IMR-90 (cell line): ENCODE measurements around the gene LRRC3C. TPM values are rescaled to one million over a fixed set of nuclear protein-coding genes. Genes with fewer than 3 reads are reported as not detected.
A peak's percentile ranks its signal among the peaks of the same experiment; 100 is the strongest.

Source experiments
- ATAC-seq: fragments of 200-7000 bp; cut with Tn5 transposase; 2 replicates; pipeline ENCODE4 v1.9.1; 2020; ENCODE audit warnings: low read depth, mild to moderate bottlenecking, moderate library complexity
- BruUV-seq: library from RNA; stranded (reverse); fragments of 400-500 nt; replicated peaks from 2 replicates; lab custom pipeline; 2021; lab: Mats Ljungman, UMichigan
- CTCF ChIA-PET: fragments of 300-600 bp; formaldehyde crosslinking; extraction: SDS; loops from one replicate; lab custom pipeline; 2021; ENCODE audit warnings: antibody characterized with exemption; lab: Yijun Ruan, JAX
- POLR2A ChIA-PET: fragments of 300-600 bp; sonication (Branson Sonifier 250); formaldehyde crosslinking; loops from one replicate; lab custom pipeline; 2022; ENCODE audit warnings: antibody characterized with exemption; ENCODE audit not compliant: unreplicated experiment; lab: Charles Lee
- DNase-seq: peaks from one replicate; pipeline ENCODE4 v3.0.0; 2013
- H2AFZ ChIP-seq: replicated peaks from 2 replicates; pipeline ENCODE3; 2013; ENCODE audit warnings: low read length, mild to moderate bottlenecking; ENCODE audit not compliant: poor library complexity
- H2AK5ac ChIP-seq: 2 replicates; pipeline ENCODE4 v1.6.1; 2013; ENCODE audit warnings: low read depth, low read length, inconsistent platforms
- H2AK9ac ChIP-seq: replicated peaks from 2 replicates; pipeline ENCODE3; 2013; ENCODE audit warnings: mild to moderate bottlenecking, low read depth, low read length, moderate library complexity; ENCODE audit not compliant: poor library complexity
- H2BK120ac ChIP-seq: 2 replicates; pipeline ENCODE4 v1.6.1; 2013; ENCODE audit warnings: low read depth, low read length, inconsistent platforms
- H2BK15ac ChIP-seq: 3 replicates; pipeline ENCODE4 v1.6.1; 2013; ENCODE audit warnings: low read depth, low read length, inconsistent platforms
- H2BK20ac ChIP-seq: 2 replicates; pipeline ENCODE4 v1.6.1; 2013; ENCODE audit warnings: low read depth, mild to moderate bottlenecking, inconsistent platforms, low read length, moderate library complexity
- H2BK5ac ChIP-seq: 2 replicates; pipeline ENCODE4 v1.6.1; 2013; ENCODE audit warnings: mild to moderate bottlenecking, low read depth, low read length, inconsistent platforms; ENCODE audit not compliant: poor library complexity, severe bottlenecking
- H3K14ac ChIP-seq: replicated peaks from 2 replicates; pipeline ENCODE4 v1.6.1; 2013; ENCODE audit warnings: low read depth, low read length, inconsistent platforms
- H3K18ac ChIP-seq: 2 replicates; pipeline ENCODE4 v1.6.1; 2013; ENCODE audit warnings: low read depth, low read length, control low read depth
- H3K23ac ChIP-seq: 2 replicates; pipeline ENCODE4 v1.6.1; 2013; ENCODE audit warnings: low read depth, low read length, inconsistent platforms
- H3K27ac ChIP-seq: 2 replicates; pipeline ENCODE4 v1.5.1; 2013; ENCODE audit warnings: mild to moderate bottlenecking, control low read depth, low read length; ENCODE audit not compliant: insufficient read depth
- H3K27me3 ChIP-seq: 2 replicates; pipeline ENCODE4 v1.6.1; 2013; ENCODE audit warnings: low read length; ENCODE audit not compliant: control insufficient read depth, insufficient read depth
- H3K36me3 ChIP-seq: 2 replicates; pipeline ENCODE4 v1.6.1; 2013; ENCODE audit warnings: low read length, mixed read lengths; ENCODE audit not compliant: control insufficient read depth, insufficient read depth
- H3K4ac ChIP-seq: 2 replicates; pipeline ENCODE4 v1.6.1; 2013; ENCODE audit warnings: low read depth, low read length, inconsistent platforms
- H3K4me1 ChIP-seq: 2 replicates; pipeline ENCODE4 v1.6.1; 2013; ENCODE audit warnings: low read length, mixed read lengths; ENCODE audit not compliant: control insufficient read depth, insufficient read depth
- H3K4me2 ChIP-seq: 2 replicates; pipeline ENCODE4 v1.6.1; 2013; ENCODE audit warnings: low read depth, mild to moderate bottlenecking, control low read depth, low read length, moderate library complexity
- H3K4me3 ChIP-seq: 2 replicates; pipeline ENCODE4 v1.5.1; 2013; ENCODE audit warnings: low read depth, mild to moderate bottlenecking, control low read depth, low read length, moderate library complexity; ENCODE audit not compliant: insufficient read depth
- H3K56ac ChIP-seq: 2 replicates; pipeline ENCODE4 v1.6.1; 2013; ENCODE audit warnings: low read length, inconsistent platforms; ENCODE audit not compliant: insufficient read depth; ENCODE audit errors: extremely low read depth
- H3K79me1 ChIP-seq, 2 experiments: 2 replicates each; pipeline ENCODE4 v1.6.1; 2013; ENCODE audit warnings: low read length in 2 of 2, inconsistent platforms in 1 of 2, low read depth in 1 of 2
- H3K9ac ChIP-seq: 2 replicates; pipeline ENCODE4 v1.6.1; 2013; ENCODE audit warnings: low read depth, low read length, control low read depth
- H3K9me1 ChIP-seq: 2 replicates; pipeline ENCODE4 v1.6.1; 2013; ENCODE audit warnings: low read length, inconsistent platforms; ENCODE audit not compliant: insufficient read depth
- H3K9me3 ChIP-seq: 2 replicates; pipeline ENCODE4 v1.6.1; 2013; ENCODE audit warnings: low read length; ENCODE audit not compliant: control insufficient read depth, insufficient read depth
- H4K20me1 ChIP-seq: 2 replicates; pipeline ENCODE4 v1.6.1; 2013; ENCODE audit warnings: low read length, inconsistent platforms; ENCODE audit not compliant: insufficient read depth
- H4K5ac ChIP-seq: 2 replicates; pipeline ENCODE4 v1.6.1; 2013; ENCODE audit warnings: mild to moderate bottlenecking, low read depth, low read length, control low read depth
- H4K8ac ChIP-seq, 2 experiments: 2 replicates each; pipeline ENCODE4 v1.6.1; 2013; ENCODE audit warnings: low read depth in 2 of 2, low read length in 2 of 2, control low read depth in 1 of 2, inconsistent platforms in 1 of 2
- H4K91ac ChIP-seq: 2 replicates; pipeline ENCODE4 v1.6.1; 2013; ENCODE audit warnings: low read depth, low read length, inconsistent platforms; ENCODE audit not compliant: insufficient read depth
- BHLHE40 ChIP-seq: fragments of 150-350 bp; IDR thresholded peaks from 2 replicates; pipeline ENCODE4 v1.6.1; 2016; ENCODE audit warnings: mild to moderate bottlenecking, low read depth, low read length
- CHD1 ChIP-seq: IDR thresholded peaks from 2 replicates; pipeline ENCODE4 v1.6.1; 2012; ENCODE audit warnings: low read depth, low read length, improper control_type of control experiment
- FOS ChIP-seq: fragments of 150-350 bp; IDR thresholded peaks from 2 replicates; pipeline ENCODE4 v1.6.1; 2016; ENCODE audit warnings: low read depth, low read length
- MAFK ChIP-seq: IDR thresholded peaks from 2 replicates; pipeline ENCODE4 v1.6.1; 2012; ENCODE audit warnings: low read depth, low read length, improper control_type of control experiment
- MXI1 ChIP-seq: IDR thresholded peaks from 2 replicates; pipeline ENCODE4 v1.6.1; 2012; ENCODE audit warnings: low read depth, mild to moderate bottlenecking, low read length, moderate library complexity, borderline replicate concordance
- NFE2L2 ChIP-seq: fragments of 150-350 bp; IDR thresholded peaks from 2 replicates; pipeline ENCODE4 v1.6.1; 2016; ENCODE audit warnings: low read depth, mild to moderate bottlenecking, low read length
- RAD21 ChIP-seq: IDR thresholded peaks from 2 replicates; pipeline ENCODE4 v1.6.1; 2012; ENCODE audit warnings: low read length, improper control_type of control experiment
- RCOR1 ChIP-seq: IDR thresholded peaks from 2 replicates; pipeline ENCODE4 v1.6.1; 2012; ENCODE audit warnings: mild to moderate bottlenecking, low read length, improper control_type of control experiment; ENCODE audit not compliant: insufficient replicate concordance
- RFX5 ChIP-seq: IDR thresholded peaks from 2 replicates; pipeline ENCODE4 v1.8.0; 2012; ENCODE audit warnings: low read depth, mild to moderate bottlenecking, low read length, moderate library complexity
- WGBS, 2 experiments: methylation state at CpG; one replicate each; pipeline versions ENCODE4 v1.1.5 to v1.1.7; 2013; ENCODE audit warnings: missing lambda C conversion rate in 2 of 2; ENCODE audit not compliant: insufficient read length in 1 of 2; ENCODE audit errors: extremely low coverage in 2 of 2; 5-methylcytosine and 5-hydroxymethylcytosine counted together
- dilution Hi-C: fragments of 300-500 bp; cut with HindIII; formaldehyde crosslinking; loops from one replicate; pipeline ENCODE4 v1.14.3; 2018; ENCODE audit warnings: low sequenced_read_pairs; ENCODE audit not compliant: unreplicated experiment
- in situ Hi-C: fragments of 300-500 bp; cut with MboI; formaldehyde crosslinking; loops from 3 replicates; pipeline ENCODE4 v1.14.3; 2019; ENCODE audit warnings: low sequenced_read_pairs, inconsistent platforms, mixed read lengths
- intact Hi-C: fragments of 100-400 bp; cut with micrococcal nuclease; formaldehyde crosslinking; loops from 2 replicates; pipeline ENCODE4 v1.10.0; 2022
- polyA plus RNA-seq, 3 experiments: library from polyadenylated mRNA; depleted of rRNA; stranded (reverse); fragments of >200 nt; gene quantifications; 2 replicates each; pipeline ENCODE4 v1.2.3, GENCODE V29; 2012; ENCODE audit warnings: low replicate concordance in 1 of 3
- total RNA-seq: library from RNA; depleted of rRNA; stranded (reverse); fragments of >200 nt; gene quantifications from 2 replicates; pipeline ENCODE4 v1.2.3, GENCODE V29; 2012

LRRC3C gene
- total and polyA plus RNA-seq, 2 of the 4 experiments (the other 2 are of a cell fraction), result not detected

- no peaks in the 10 kb centered on the region for H3K79me1 ChIP-seq
- H3K4me1 ChIP-seq, result peaks cover 15% of the 10 kb centered on the region
- no peak overlapping the region for H3K56ac ChIP-seq
- H2BK120ac ChIP-seq, result peak overlapping the region; percentile 69
- H3K27me3 ChIP-seq, result no peaks in the 10 kb centered on the region
- H4K20me1 ChIP-seq, result no peaks in the 10 kb centered on the region; the same call in 1 of the 2 replicates
- ChIA-PET CTCF (no interaction called here), POLR2A (no interaction called here)
- WGBS, 2 experiments, result 65% methylated on average over 2 of the region's 3 CpGs; no CpG with 5 or more reads in 1 of the 2 experiments
- H2BK5ac ChIP-seq, result no peak overlapping the region
- H3K9me3 ChIP-seq, result no peaks in the 10 kb centered on the region
- H3K4me3 ChIP-seq, result no peak overlapping the region
- BruUV-seq, result no TSS peak
- H3K9me1 ChIP-seq, result peaks cover 18% of the 10 kb centered on the region
- H3K14ac ChIP-seq, result peak overlapping the region; percentile 63
- ATAC-seq, result peak; percentile 60
- H2AK5ac ChIP-seq, result no peak overlapping the region
- no peak for TF ChIP-seq RFX5
- no peak for TF ChIP-seq BHLHE40
- TF ChIP-seq NFE2L2, result no peak
- no peak for TF ChIP-seq RAD21
- no peak for TF ChIP-seq MXI1
- no peak for TF ChIP-seq CHD1
- TF ChIP-seq MAFK, result no peak
- TF ChIP-seq FOS, result no peak
- no peak for TF ChIP-seq RCOR1
- H3K9ac ChIP-seq, result no peak overlapping the region
- H3K4ac ChIP-seq, result peak overlapping the region; percentile 59
- peak overlapping the region; percentile 26; the same call in 1 of the 2 replicates for H4K5ac ChIP-seq
- peak; percentile 55 for DNase-seq
- peak overlapping the region; percentile 43 to 80; a peak in 2 of 4 replicates for H4K8ac ChIP-seq
- no peak overlapping the region; the same call in 1 of the 2 replicates for H3K18ac ChIP-seq
- H3K27ac ChIP-seq, result no peak overlapping the region
- in situ Hi-C loops, result no loop called here
- dilution Hi-C loops, result no loop called here
- H2BK15ac ChIP-seq, result peak overlapping the region; percentile 36; the same call in 1 of the 3 replicates
- no peak overlapping the region for H3K4me2 ChIP-seq
- H2AFZ ChIP-seq, result peak overlapping the region; percentile 84
- no peak overlapping the region for H2AK9ac ChIP-seq
- no peak overlapping the region for H3K23ac ChIP-seq
- peak overlapping the region; percentile 72; the same call in 1 of the 2 replicates for H2BK20ac ChIP-seq
- no peaks in the 10 kb centered on the region for H3K36me3 ChIP-seq
- 0 out of 2 replicates have a peak overlapping the region, but pooled peaks have one; percentile 27 for H4K91ac ChIP-seq
- intact Hi-C loops, result no loop called here
These were observed 8.4 kb downstream of the LRRC3C start for GRCh38 chr17:39935909-39936308.
